Ectodermal cell (in vitro differentiated cells): Measurements from ENCODE around the gene TMEM94.

Source experiments
- H3K27ac ChIP-seq: 2 replicates; pipeline ENCODE4 v1.7.0; 2013; ENCODE audit warnings: mild to moderate bottlenecking, low read depth, low read length; ENCODE audit not compliant: insufficient read depth, poor library complexity, severe bottlenecking
- H3K27me3 ChIP-seq: 2 replicates; pipeline ENCODE4 v1.7.0; 2013; ENCODE audit warnings: mild to moderate bottlenecking, low read length; ENCODE audit not compliant: insufficient read depth, control insufficient read depth, poor library complexity, severe bottlenecking
- H3K36me3 ChIP-seq: one replicate; pipeline ENCODE4 v1.7.0; 2013; ENCODE audit warnings: low read length; ENCODE audit not compliant: control insufficient read depth, insufficient read depth
- H3K4me1 ChIP-seq: one replicate; pipeline ENCODE4 v1.7.0; 2013; ENCODE audit warnings: low read length; ENCODE audit not compliant: control insufficient read depth, insufficient read depth
- H3K4me3 ChIP-seq: 2 replicates; pipeline ENCODE4 v1.7.0; 2013; ENCODE audit warnings: low read depth, low read length, control low read depth; ENCODE audit not compliant: insufficient read depth
- H3K9me3 ChIP-seq: 2 replicates; pipeline ENCODE4 v1.7.0; 2013; ENCODE audit warnings: mild to moderate bottlenecking, low read length, moderate library complexity; ENCODE audit not compliant: control insufficient read depth
- WGBS, 2 experiments: methylation state at CpG; one replicate each; pipeline ENCODE4 v1.1.7; 2013; ENCODE audit warnings: missing lambda C conversion rate in 2 of 2; 5-methylcytosine and 5-hydroxymethylcytosine counted together

Gene TMEM94

GRCh38 chr17:75503976-75504346 is 47.5 kb downstream of the TMEM94 start:
- WGBS, 2 experiments, result 92 to 94% methylated on average over 13 of the region's 13 CpGs
- no peaks in the 10 kb centered on the region for H3K27me3 ChIP-seq

GRCh38 chr17:75504347-75505151 is 48.1 kb downstream of the TMEM94 start:
- no peaks in the 10 kb centered on the region for H3K36me3 ChIP-seq

More at GRCh38 chr17:75503976-75504346, 47.5 kb downstream of the TMEM94 start:
- Histone ChIP-seq H3K9me3 (no peaks in the 10 kb centered on the region), H3K36me3 (peaks cover 5% of the 10 kb centered on the region), H3K27ac (no peak overlapping the region), H3K4me1 (no peaks in the 10 kb centered on the region), H3K4me3 (no peak overlapping the region)

GRCh38 chr17:75505152-75505409 is 48.6 kb downstream of the TMEM94 start:
- Histone ChIP-seq H3K36me3 (no peaks in the 10 kb centered on the region), H3K4me3 (no peak overlapping the region), H3K27me3 (no peaks in the 10 kb centered on the region), H3K4me1 (no peaks in the 10 kb centered on the region), H3K27ac (no peak overlapping the region), H3K9me3 (no peaks in the 10 kb centered on the region)
- WGBS, 2 experiments, result 93 to 94% methylated on average over 4 of the region's 4 CpGs

More at GRCh38 chr17:75504347-75505151, 48.1 kb downstream of the TMEM94 start:
- 90 to 91% methylated on average over 32 of the region's 32 CpGs for WGBS, 2 experiments
- no peak overlapping the region for H3K4me3 ChIP-seq
- H3K4me1 ChIP-seq, result no peaks in the 10 kb centered on the region
- H3K9me3 ChIP-seq, result no peaks in the 10 kb centered on the region
- H3K27ac ChIP-seq, result no peak overlapping the region
- no peaks in the 10 kb centered on the region for H3K27me3 ChIP-seq

- Histone ChIP-seq H3K4me1 (no peaks in the 10 kb centered on the region), H3K9me3 (no peaks in the 10 kb centered on the region), H3K27me3 (no peaks in the 10 kb centered on the region), H3K27ac (no peak overlapping the region), H3K4me3 (no peak overlapping the region), H3K36me3 (no peaks in the 10 kb centered on the region)
- WGBS, 2 experiments, result 95 to 96% methylated on average over 15 of the region's 15 CpGs
Measured at GRCh38 chr17:75505640-75506039, 49.2 kb downstream of the TMEM94 start.

- no peaks in the 10 kb centered on the region for H3K36me3 ChIP-seq
- 95 to 96% methylated on average over 21 of the region's 21 CpGs for WGBS, 2 experiments
Measured at GRCh38 chr17:75506134-75506533, 49.7 kb downstream of the TMEM94 start.

DNA sequence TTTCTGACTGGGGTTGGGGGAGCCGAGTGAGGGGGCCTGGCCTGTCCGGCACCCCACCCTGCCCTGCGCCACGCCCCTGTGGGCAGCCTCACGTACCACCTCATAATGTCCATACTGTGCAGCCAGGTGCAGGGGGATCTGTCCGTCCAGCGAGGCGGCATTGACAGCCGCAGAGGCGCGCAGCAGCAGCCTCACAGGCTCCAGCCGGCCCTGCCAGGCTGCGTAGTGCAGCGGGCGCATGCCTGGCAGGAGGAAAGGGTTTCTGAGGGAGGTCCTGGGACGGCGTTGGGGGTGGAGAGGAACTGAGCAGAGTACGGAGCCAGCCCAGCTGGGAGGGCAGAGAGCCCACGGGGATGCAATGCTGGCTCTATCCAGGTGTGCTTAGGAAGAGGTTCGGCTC is 50.5 kb downstream of the TMEM94 start:
- H3K27me3 ChIP-seq, result no peaks in the 10 kb centered on the region
- 95 to 96% methylated on average over 20 of the region's 20 CpGs for WGBS, 2 experiments
- no peaks in the 10 kb centered on the region for H3K4me1 ChIP-seq
- no peaks in the 10 kb centered on the region for H3K36me3 ChIP-seq
- H3K9me3 ChIP-seq, result no peaks in the 10 kb centered on the region
- no peak overlapping the region for H3K27ac ChIP-seq
- H3K4me3 ChIP-seq, result no peak overlapping the region

More at GRCh38 chr17:75506134-75506533, 49.7 kb downstream of the TMEM94 start:
- H3K27me3 ChIP-seq, result no peaks in the 10 kb centered on the region
- no peak overlapping the region for H3K4me3 ChIP-seq
- H3K9me3 ChIP-seq, result no peaks in the 10 kb centered on the region
- H3K27ac ChIP-seq, result no peak overlapping the region
- no peaks in the 10 kb centered on the region for H3K4me1 ChIP-seq

GRCh38 chr17:75507733-75508719 is 51.6 kb downstream of the TMEM94 start:
- Histone ChIP-seq H3K4me1 (no peaks in the 10 kb centered on the region), H3K36me3 (no peaks in the 10 kb centered on the region), H3K27me3 (no peaks in the 10 kb centered on the region), H3K9me3 (no peaks in the 10 kb centered on the region), H3K27ac (no peak overlapping the region), H3K4me3 (no peak overlapping the region)
- 84 to 88% methylated on average over 27 of the region's 27 CpGs for WGBS, 2 experiments

- Histone ChIP-seq H3K36me3 (no peaks in the 10 kb centered on the region), H3K4me3 (no peak overlapping the region), H3K27me3 (no peaks in the 10 kb centered on the region), H3K27ac (no peak overlapping the region), H3K9me3 (no peaks in the 10 kb centered on the region), H3K4me1 (no peaks in the 10 kb centered on the region)
- 90 to 93% methylated on average over 5 of the region's 5 CpGs for WGBS, 2 experiments
Measured at GRCh38 chr17:75508931-75509361, 52.5 kb downstream of the TMEM94 start.

- no peaks in the 10 kb centered on the region for H3K9me3 ChIP-seq
- H3K36me3 ChIP-seq, result no peaks in the 10 kb centered on the region
- peaks cover 6% of the 10 kb centered on the region for H3K4me1 ChIP-seq
- H3K27me3 ChIP-seq, result no peaks in the 10 kb centered on the region
- WGBS, 2 experiments, result 90 to 91% methylated on average over 18 to 19 of the region's 19 CpGs
- H3K4me3 ChIP-seq, result no peak overlapping the region
- no peak overlapping the region for H3K27ac ChIP-seq
Measured at GRCh38 chr17:75509528-75510258, 53.3 kb downstream of the TMEM94 start.

- Histone ChIP-seq H3K4me3 (no peak overlapping the region), H3K36me3 (no peaks in the 10 kb centered on the region), H3K4me1 (peaks cover 6% of the 10 kb centered on the region), H3K27ac (no peak overlapping the region), H3K27me3 (no peaks in the 10 kb centered on the region), H3K9me3 (no peaks in the 10 kb centered on the region)
- WGBS, 2 experiments, result 95 to 98% methylated on average over 4 of the region's 4 CpGs
Measured at GRCh38 chr17:75511270-75511609, 54.8 kb downstream of the TMEM94 start.
